NCI-H1694 (cell line): ENCODE data around the gene CHRNA5.
A peak's percentile ranks its signal among the peaks of the same experiment; 100 is the strongest.
"Not testable (repeated sequence)": the region's sequence is repeated elsewhere in the genome, so short reads cannot be mapped to it uniquely, and the experiment has no call there.

ENCODE experiments used
- DNase-seq: peaks from one replicate; lab custom pipeline; 2025; lab: John Stamatoyannopoulos, UW

CHRNA5 gene

GRCh38 chr15:78565097-78565950 is at the start of gene CHRNA5:
Gene CHRNA5 (plus strand): TSS chr15:78565520. CDS start chr15:78565720, 200 bp downstream.
- peak; percentile 88 for DNase-seq

- not testable (repeated sequence) for DNase-seq
Observed at GRCh38 chr15:78520035-78520434, 45.3 kb upstream of the CHRNA5 start.

- DNase-seq: no peak
Observed at GRCh38 chr15:78524230-78524629, 41.1 kb upstream of the CHRNA5 start.

- DNase-seq: no peak
Observed at GRCh38 chr15:78527325-78527724, 38.0 kb upstream of the CHRNA5 start.

- DNase-seq: no peak
Observed at GRCh38 chr15:78533331-78533730, 32.0 kb upstream of the CHRNA5 start.

- DNase-seq: no peak
Observed at GRCh38 chr15:78536134-78536533, 29.2 kb upstream of the CHRNA5 start.

- no peak for DNase-seq
Observed at GRCh38 chr15:78537266-78537905, 27.9 kb upstream of the CHRNA5 start.

- DNase-seq: no peak
Observed at GRCh38 chr15:78538358-78538757, 27.0 kb upstream of the CHRNA5 start.

GRCh38 chr15:78539464-78540140 is 25.7 kb upstream of the CHRNA5 start:
- DNase-seq: not testable (repeated sequence)

GRCh38 chr15:78540141-78540870 is 25.0 kb upstream of the CHRNA5 start, which contains the start of gene PSMA4:
Gene PSMA4 (plus strand): TSS chr15:78540444. CDS start chr15:78541928, 1,484 bp downstream.
- peak; percentile 67 for DNase-seq

GRCh38 chr15:78540871-78541743 is 24.2 kb upstream of the CHRNA5 start:
- no peak for DNase-seq

GRCh38 chr15:78541744-78542034 is 23.6 kb upstream of the CHRNA5 start:
- DNase-seq: no peak

- DNase-seq: no peak
Observed at GRCh38 chr15:78542647-78543046, 22.7 kb upstream of the CHRNA5 start.

GRCh38 chr15:78550194-78550593 is 15.1 kb upstream of the CHRNA5 start:
- no peak for DNase-seq

GRCh38 chr15:78550815-78551214 is 14.5 kb upstream of the CHRNA5 start:
- no peak for DNase-seq

GRCh38 chr15:78551902-78552301 is 13.4 kb upstream of the CHRNA5 start:
- no peak for DNase-seq

GRCh38 chr15:78552597-78552996 is 12.7 kb upstream of the CHRNA5 start:
- no peak for DNase-seq

GRCh38 chr15:78560201-78560600 is 5.1 kb upstream of the CHRNA5 start:
- DNase-seq: not testable (repeated sequence)

- DNase-seq: no peak
Observed at GRCh38 chr15:78561490-78561889, 3.8 kb upstream of the CHRNA5 start.

GRCh38 chr15:78563092-78563491 is 2.2 kb upstream of the CHRNA5 start:
- DNase-seq: no peak

GRCh38 chr15:78564743-78565096 is 600 bp upstream of the CHRNA5 start:
- DNase-seq: no peak
